Stimulated activated CD4-positive, alpha-beta T cell treated with anti-CD3 and anti-CD28 coated beads, Interleukin-4, amount 100 ng/mL, for 48 hours (primary cell): ENCODE results near the gene GOLGB1.

Experiments
- DNase-seq, 2 donors: peaks; one replicate each; pipeline ENCODE4 v3.0.0-alpha.2; 2020; ENCODE audit warnings: low read depth in 2 of 2

GOLGB1 gene

GRCh38 chr3:121740896-121741295 lies 8.6 kb downstream of the GOLGB1 start:
- DNase-seq, result no peak

GRCh38 chr3:121739902-121740301 lies 9.6 kb downstream of the GOLGB1 start:
- DNase-seq, result no peak

- DNase-seq, result no peak
These were observed 11.9 kb downstream of the GOLGB1 start for GRCh38 chr3:121737644-121738043.

- DNase-seq, result no peak
These were observed 13.4 kb downstream of the GOLGB1 start for GRCh38 chr3:121736112-121736511.

GRCh38 chr3:121735047-121735696 lies 14.4 kb downstream of the GOLGB1 start:
- no peak for DNase-seq

- no peak for DNase-seq
These were observed 18.4 kb downstream of the GOLGB1 start for GRCh38 chr3:121730940-121731687.

- no peak for DNase-seq
These were observed 25.4 kb downstream of the GOLGB1 start for GRCh38 chr3:121724130-121724529.

GRCh38 chr3:121723485-121723884 lies 26.1 kb downstream of the GOLGB1 start:
- DNase-seq, result no peak

GRCh38 chr3:121722411-121722810 lies 27.1 kb downstream of the GOLGB1 start:
- no peak for DNase-seq

GRCh38 chr3:121720163-121720562 lies 29.4 kb downstream of the GOLGB1 start:
- DNase-seq, result no peak

GRCh38 chr3:121719423-121719822 lies 30.1 kb downstream of the GOLGB1 start:
- no peak for DNase-seq

GRCh38 chr3:121718205-121718846 lies 31.2 kb downstream of the GOLGB1 start:
- no peak for DNase-seq

- DNase-seq, result no peak
These were observed 39.2 kb downstream of the GOLGB1 start for GRCh38 chr3:121710347-121710746.

- DNase-seq, result no peak
These were observed 41.8 kb downstream of the GOLGB1 start for GRCh38 chr3:121707531-121708273.

GRCh38 chr3:121705541-121705940 lies 44.0 kb downstream of the GOLGB1 start:
- no peak for DNase-seq

- no peak for DNase-seq
These were observed 45.6 kb downstream of the GOLGB1 start for GRCh38 chr3:121703973-121704372.

- no peak for DNase-seq
These were observed 50.6 kb downstream of the GOLGB1 start for GRCh38 chr3:121698901-121699300.

GRCh38 chr3:121698476-121698875 lies 51.1 kb downstream of the GOLGB1 start:
- no peak for DNase-seq

GRCh38 chr3:121696186-121696585 lies 53.4 kb downstream of the GOLGB1 start:
- DNase-seq, result no peak

- no peak for DNase-seq
These were observed 57.4 kb downstream of the GOLGB1 start for GRCh38 chr3:121692010-121692699.

GRCh38 chr3:121690777-121691405 lies 58.6 kb downstream of the GOLGB1 start:
- no peak for DNase-seq
